SK-N-SH (cell line): ENCODE results near the gene GRK5. TPM values are rescaled to one million over a fixed set of nuclear protein-coding genes. Genes with fewer than 3 reads are reported as not detected.

Experiments
- CTCF ChIA-PET: fragments of 300-600, 350-600 bp; formaldehyde crosslinking; extraction: SDS; loops from one replicate; lab custom pipeline; 2021; lab: Yijun Ruan, JAX
- POLR2A ChIA-PET: fragments of 350-600 bp; sonication (Branson Sonifier 250); formaldehyde crosslinking; extraction: SDS; loops from one replicate; lab custom pipeline; 2020; ENCODE audit warnings: antibody characterized with exemption, inconsistent platforms; lab: Yijun Ruan, JAX
- DNase-seq: peaks from one replicate; pipeline ENCODE4 v3.0.0; 2012
- H2AFZ ChIP-seq: fragments of 200-600 bp; sonication (generic); 2 replicates; pipeline ENCODE4 v1.8.1; 2016; ENCODE audit warnings: antibody characterized with exemption, mild to moderate bottlenecking, low read depth
- H3F3A ChIP-seq: fragments of 200-600 bp; sonication (generic); replicated peaks from 2 replicates; pipeline ENCODE3; 2016; ENCODE audit warnings: antibody characterized with exemption, mild to moderate bottlenecking; ENCODE audit not compliant: insufficient read depth
- H3K27ac ChIP-seq, 2 experiments: fragments of 200-500 bp in 1 of 2; fragments of 200-600 bp in 1 of 2; sonication (Bioruptor generic) in 1 of 2; sonication (generic), shearing (Covaris generic) in 1 of 2; 2 replicates each; pipeline versions ENCODE4 v1.5.1 to v1.6.1; 2014 to 2016; ENCODE audit warnings: low read depth in 2 of 2, inconsistent platforms in 1 of 2, low read length in 1 of 2, mild to moderate bottlenecking in 1 of 2, mixed read lengths in 1 of 2
- H3K27me3 ChIP-seq: fragments of 200-600 bp; sonication (generic), shearing (Covaris generic); 2 replicates; pipeline ENCODE4 v1.6.1; 2016; ENCODE audit warnings: mixed run types; ENCODE audit not compliant: insufficient read depth
- H3K36me3 ChIP-seq, 2 experiments: fragments of 200-500 bp in 1 of 2; fragments of 200-600 bp in 1 of 2; sonication (Bioruptor generic) in 1 of 2; sonication (generic) in 1 of 2; replicated peaks in 1 of 2; 2 replicates each; pipeline versions ENCODE3 to v1.5.1; 2014 to 2016; ENCODE audit warnings: low read length in 1 of 2, mild to moderate bottlenecking in 1 of 2; ENCODE audit not compliant: insufficient read depth in 2 of 2, control insufficient read depth in 1 of 2
- H3K4me1 ChIP-seq, 2 experiments: fragments of 200-500 bp in 1 of 2; fragments of 200-600 bp in 1 of 2; sonication (Bioruptor generic) in 1 of 2; sonication (generic), shearing (Covaris generic) in 1 of 2; 2 replicates each; pipeline versions ENCODE4 v1.5.1 to v1.6.1; 2014 to 2016; ENCODE audit warnings: low read depth in 1 of 2, low read length in 1 of 2, mixed run types in 1 of 2; ENCODE audit not compliant: insufficient read depth in 2 of 2, control insufficient read depth in 1 of 2
- H3K4me2 ChIP-seq: fragments of 200-600 bp; sonication (generic), shearing (Covaris generic); 2 replicates; pipeline ENCODE4 v1.6.1; 2017; ENCODE audit warnings: mixed run types
- H3K4me3 ChIP-seq, 2 experiments: fragments of 200-500 bp in 1 of 2; fragments of 200-600 bp in 1 of 2; sonication (Bioruptor generic) in 1 of 2; sonication (generic), shearing (Covaris generic) in 1 of 2; 2 replicates each; pipeline versions ENCODE4 v1.5.1 to v1.8.1; 2014 to 2016; ENCODE audit warnings: low read depth in 2 of 2, inconsistent platforms in 1 of 2, low read length in 1 of 2, mild to moderate bottlenecking in 1 of 2, mixed read lengths in 1 of 2, moderate library complexity in 1 of 2
- H3K79me2 ChIP-seq: fragments of 200-600 bp; sonication (generic); 2 replicates; pipeline ENCODE4 v1.8.1; 2017; ENCODE audit warnings: mild to moderate bottlenecking; ENCODE audit not compliant: insufficient read depth
- H3K9ac ChIP-seq: fragments of 200-600 bp; sonication (generic); 2 replicates; pipeline ENCODE4 v1.6.1; 2017; ENCODE audit warnings: mixed run types
- H3K9me2 ChIP-seq: fragments of 200-600 bp; sonication (generic); 2 replicates; pipeline ENCODE4 v1.6.1; 2017; ENCODE audit warnings: mixed run types
- H3K9me3 ChIP-seq: fragments of 200-600 bp; sonication (generic); 2 replicates; pipeline ENCODE4 v1.6.1; 2017; ENCODE audit warnings: mixed run types, mild to moderate bottlenecking, moderate library complexity
- H4K20me1 ChIP-seq: fragments of 200-600 bp; sonication (generic); 2 replicates; pipeline ENCODE4 v1.6.1; 2017; ENCODE audit warnings: mild to moderate bottlenecking, mixed run types; ENCODE audit not compliant: insufficient read depth
- FOSL2 ChIP-seq: IDR thresholded peaks from 2 replicates; pipeline ENCODE4 v1.4.0; 2012; ENCODE audit warnings: low read depth, mild to moderate bottlenecking, moderate library complexity, borderline replicate concordance
- GABPA ChIP-seq: IDR thresholded peaks from 2 replicates; pipeline ENCODE4 v1.4.0; 2012; ENCODE audit warnings: low read depth, mild to moderate bottlenecking
- NRF1 ChIP-seq: IDR thresholded peaks from 2 replicates; pipeline ENCODE4 v1.6.1; 2012; ENCODE audit warnings: low read depth, mild to moderate bottlenecking, low read length
- POLR2AphosphoS5 ChIP-seq: IDR thresholded peaks from 2 replicates; pipeline ENCODE4 v1.6.1; 2012; ENCODE audit warnings: low read depth, low read length
- RAD21 ChIP-seq: IDR thresholded peaks from 2 replicates; pipeline ENCODE4 v1.6.1; 2012; ENCODE audit warnings: mild to moderate bottlenecking, low read length
- RFX5 ChIP-seq: IDR thresholded peaks from 2 replicates; pipeline ENCODE4 v1.6.1; 2012; ENCODE audit warnings: mild to moderate bottlenecking, improper control_type of control experiment, low read length
- SIN3A ChIP-seq: IDR thresholded peaks from 2 replicates; pipeline ENCODE4 v1.6.1; 2012; ENCODE audit warnings: low read depth, mild to moderate bottlenecking, low read length, moderate library complexity, borderline replicate concordance
- TCF12 ChIP-seq: IDR thresholded peaks from 2 replicates; pipeline ENCODE4 v1.4.0; 2012
- TEAD4 ChIP-seq: IDR thresholded peaks from 2 replicates; pipeline ENCODE4 v1.4.0; 2012; ENCODE audit warnings: mild to moderate bottlenecking, borderline replicate concordance; ENCODE audit not compliant: insufficient read depth
- YY1 ChIP-seq: IDR thresholded peaks from 2 replicates; pipeline ENCODE4 v1.4.0; 2012; ENCODE audit warnings: low read depth, mild to moderate bottlenecking
- WGBS: methylation state at CpG from one replicate; pipeline ENCODE4 v1.1.6; 2017; ENCODE audit warnings: low lambda C conversion rate; 5-methylcytosine and 5-hydroxymethylcytosine counted together
- polyA plus RNA-seq, 3 experiments: library from polyadenylated mRNA; depleted of rRNA; stranded (reverse); fragments of >200 nt; gene quantifications; 2 replicates each; pipeline ENCODE4 v1.2.3, GENCODE V29; 2012
- TF ChIP-seq, protein P1 (sequence below): IDR thresholded peaks from 2 replicates; pipeline ENCODE4; 2012
- TF ChIP-seq, protein P2 (sequence below): fragments of 200-600 bp; sonication (generic); IDR thresholded peaks from 2 replicates; pipeline ENCODE4 v1.6.1; 2017; ENCODE audit warnings: antibody characterized with exemption, mild to moderate bottlenecking, moderate library complexity
- TF ChIP-seq, protein P3 (sequence below): IDR thresholded peaks from 2 replicates; pipeline ENCODE4 v1.4.0; 2012; ENCODE audit warnings: low read depth, borderline replicate concordance

The GRK5 gene
- polyA plus RNA-seq, 1 of the 3 experiments (the other 2 are of a cell fraction) = 12.1 TPM

DNA sequence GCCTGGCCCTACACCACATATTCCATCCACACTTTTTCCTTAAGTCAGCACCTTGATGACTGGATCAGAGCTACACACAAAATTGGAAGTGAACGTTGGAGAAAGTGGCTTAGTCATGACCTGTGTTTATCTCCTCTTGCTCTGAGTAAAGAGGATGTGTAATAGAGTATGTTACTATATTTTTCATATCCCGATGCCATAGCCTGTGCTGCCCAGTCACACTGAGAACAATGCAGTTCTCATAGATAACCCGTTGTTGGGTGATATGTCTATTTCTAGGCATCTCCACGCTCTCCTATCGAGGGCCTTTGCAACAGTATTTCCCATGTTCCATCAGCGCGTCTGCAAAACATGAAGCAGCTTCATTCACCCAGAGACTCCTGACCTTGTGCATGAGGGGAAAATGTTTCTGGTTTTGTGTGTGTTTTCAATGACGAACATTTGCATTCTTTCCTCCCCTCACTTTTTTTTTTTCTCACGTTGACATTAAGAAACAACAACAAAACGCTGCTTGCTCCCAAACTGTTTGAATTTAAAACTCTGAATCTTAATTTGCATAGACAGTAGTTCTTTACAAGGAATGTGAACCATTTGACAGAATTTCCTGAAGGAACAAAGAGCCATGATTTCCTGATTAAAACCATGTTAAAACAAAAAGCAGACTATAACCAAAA is 43.4 kb downstream of the GRK5 start (continued):
- TF ChIP-seq, protein P1, sequence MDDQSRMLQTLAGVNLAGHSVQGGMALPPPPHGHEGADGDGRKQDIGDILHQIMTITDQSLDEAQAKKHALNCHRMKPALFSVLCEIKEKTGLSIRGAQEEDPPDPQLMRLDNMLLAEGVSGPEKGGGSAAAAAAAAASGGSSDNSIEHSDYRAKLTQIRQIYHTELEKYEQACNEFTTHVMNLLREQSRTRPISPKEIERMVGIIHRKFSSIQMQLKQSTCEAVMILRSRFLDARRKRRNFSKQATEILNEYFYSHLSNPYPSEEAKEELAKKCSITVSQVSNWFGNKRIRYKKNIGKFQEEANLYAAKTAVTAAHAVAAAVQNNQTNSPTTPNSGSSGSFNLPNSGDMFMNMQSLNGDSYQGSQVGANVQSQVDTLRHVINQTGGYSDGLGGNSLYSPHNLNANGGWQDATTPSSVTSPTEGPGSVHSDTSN = peak; percentile 86
- TF ChIP-seq GABPA (no peak), FOSL2 (peak; percentile 67; the same call in 1 of the 2 replicates), SIN3A (no peak), RAD21 (no peak), RFX5 (no peak)
- TF ChIP-seq, protein P2, sequence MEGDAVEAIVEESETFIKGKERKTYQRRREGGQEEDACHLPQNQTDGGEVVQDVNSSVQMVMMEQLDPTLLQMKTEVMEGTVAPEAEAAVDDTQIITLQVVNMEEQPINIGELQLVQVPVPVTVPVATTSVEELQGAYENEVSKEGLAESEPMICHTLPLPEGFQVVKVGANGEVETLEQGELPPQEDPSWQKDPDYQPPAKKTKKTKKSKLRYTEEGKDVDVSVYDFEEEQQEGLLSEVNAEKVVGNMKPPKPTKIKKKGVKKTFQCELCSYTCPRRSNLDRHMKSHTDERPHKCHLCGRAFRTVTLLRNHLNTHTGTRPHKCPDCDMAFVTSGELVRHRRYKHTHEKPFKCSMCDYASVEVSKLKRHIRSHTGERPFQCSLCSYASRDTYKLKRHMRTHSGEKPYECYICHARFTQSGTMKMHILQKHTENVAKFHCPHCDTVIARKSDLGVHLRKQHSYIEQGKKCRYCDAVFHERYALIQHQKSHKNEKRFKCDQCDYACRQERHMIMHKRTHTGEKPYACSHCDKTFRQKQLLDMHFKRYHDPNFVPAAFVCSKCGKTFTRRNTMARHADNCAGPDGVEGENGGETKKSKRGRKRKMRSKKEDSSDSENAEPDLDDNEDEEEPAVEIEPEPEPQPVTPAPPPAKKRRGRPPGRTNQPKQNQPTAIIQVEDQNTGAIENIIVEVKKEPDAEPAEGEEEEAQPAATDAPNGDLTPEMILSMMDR = no peak
- TF ChIP-seq, protein P3, sequence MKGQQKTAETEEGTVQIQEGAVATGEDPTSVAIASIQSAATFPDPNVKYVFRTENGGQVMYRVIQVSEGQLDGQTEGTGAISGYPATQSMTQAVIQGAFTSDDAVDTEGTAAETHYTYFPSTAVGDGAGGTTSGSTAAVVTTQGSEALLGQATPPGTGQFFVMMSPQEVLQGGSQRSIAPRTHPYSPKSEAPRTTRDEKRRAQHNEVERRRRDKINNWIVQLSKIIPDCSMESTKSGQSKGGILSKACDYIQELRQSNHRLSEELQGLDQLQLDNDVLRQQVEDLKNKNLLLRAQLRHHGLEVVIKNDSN = no peak
- TF ChIP-seq, all 33 proteins: peak for 8

DNA sequence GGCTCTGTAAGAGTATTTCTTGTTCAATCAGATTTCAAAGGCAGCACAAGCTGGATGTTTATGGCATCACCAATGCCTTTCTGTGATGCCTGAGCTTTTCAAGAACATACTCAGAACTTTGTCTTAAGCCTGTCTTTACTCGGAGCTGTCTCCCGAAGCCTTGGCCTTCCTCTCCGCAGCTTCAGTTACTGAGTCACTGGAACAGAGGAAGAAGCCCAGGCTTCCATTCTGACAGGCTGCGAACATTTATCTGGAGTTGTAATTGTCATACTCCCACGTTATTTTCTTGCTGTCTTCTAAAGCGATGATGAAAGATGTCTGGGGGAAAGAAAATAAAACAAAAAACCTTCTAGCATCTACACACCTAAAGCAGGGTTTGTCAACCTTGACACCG is 43.9 kb downstream of the GRK5 start:
- peak overlapping the region; percentile 62 for H3K9ac ChIP-seq
- H3K4me2 ChIP-seq = peak overlapping the region; percentile 39
- H2AFZ ChIP-seq = peak overlapping the region; percentile 35; the same call in 1 of the 2 replicates
- H3K4me1 ChIP-seq = peaks cover 57 to 64% of the 10 kb centered on the region in 2 experiments
- POLR2A ChIA-PET = no interaction called here
- H3K79me2 ChIP-seq = peaks cover 24% of the 10 kb centered on the region
- peak overlapping the region; percentile 80 to 98 for H3K27ac ChIP-seq
- H3K36me3 ChIP-seq = no peaks in the 10 kb centered on the region
- no peaks in the 10 kb centered on the region for H3K27me3 ChIP-seq
- no peaks in the 10 kb centered on the region for H3K9me2 ChIP-seq
- H3F3A ChIP-seq = peaks cover 39% of the 10 kb centered on the region
- 36% methylated on average over 7 of the region's 7 CpGs for WGBS
- no peaks in the 10 kb centered on the region for H3K9me3 ChIP-seq
- CTCF ChIA-PET = interaction anchor here (1.2 to 2.3 kb wide), 6 partner anchors 9 to 194 kb away, joined by 3 to 10 read pairs (median 3); no protein-coding TSS in a partner anchor
- no peaks in the 10 kb centered on the region for H4K20me1 ChIP-seq
- TF ChIP-seq, protein P3 = no peak
- TF ChIP-seq SIN3A (0 out of 2 replicates have a peak, but pooled peaks have one; percentile 38), TEAD4 (0 out of 2 replicates have a peak, but pooled peaks have one; percentile 2), YY1 (no peak), POLR2AphosphoS5 (no peak), FOSL2 (peak; percentile 50; the same call in 1 of the 2 replicates), TCF12 (peak; percentile 79), NRF1 (no peak)
- TF ChIP-seq, protein P1 = peak; percentile 74
- TF ChIP-seq, protein P2 = no peak
- DNase-seq = no peak
- peak overlapping the region in 1 of 2 experiments; percentile 18; a peak in 1 of 4 replicates for H3K4me3 ChIP-seq
